ENCODE results near the gene G0S2. TPM values are rescaled to one million over a fixed set of nuclear protein-coding genes. Genes with fewer than 3 reads are reported as not detected.
A peak's percentile ranks its signal among the peaks of the same experiment; 100 is the strongest.

G0S2 gene
- total RNA-seq, 2 experiments from 2014 or later: 4.9 to 5.7 TPM

DNA sequence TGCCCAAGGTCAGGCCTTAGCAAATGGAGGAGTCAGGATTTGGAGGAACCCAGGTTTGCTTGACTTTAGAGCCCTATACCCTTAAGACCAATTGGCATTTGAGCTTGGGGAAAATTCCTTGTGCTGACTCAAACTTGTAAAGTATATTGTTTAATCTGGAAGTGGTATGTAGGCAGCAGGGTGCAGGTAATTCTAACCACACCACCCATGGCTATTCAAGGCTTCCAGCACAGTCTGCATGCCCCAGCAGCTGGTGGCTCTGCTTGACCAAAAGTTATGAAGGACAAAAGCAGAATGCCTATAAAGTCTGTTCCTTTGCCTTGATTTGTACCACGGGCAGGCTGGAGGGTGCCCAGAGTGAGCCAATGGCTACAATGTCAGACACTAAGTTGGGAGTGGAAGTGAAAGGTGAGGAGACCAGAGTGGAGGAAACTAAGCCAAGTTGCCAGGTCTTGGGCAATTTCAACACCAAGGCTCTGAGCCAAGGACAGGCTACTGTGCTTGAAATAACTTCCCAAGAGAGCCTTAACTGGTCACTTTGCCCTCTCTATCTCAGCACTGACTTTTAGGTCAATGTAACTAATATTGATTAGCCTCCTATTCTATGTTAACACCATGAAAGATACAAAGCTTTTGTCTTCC, 4.7 kb upstream of the G0S2 start:
- TF ChIP-seq, protein P1, sequence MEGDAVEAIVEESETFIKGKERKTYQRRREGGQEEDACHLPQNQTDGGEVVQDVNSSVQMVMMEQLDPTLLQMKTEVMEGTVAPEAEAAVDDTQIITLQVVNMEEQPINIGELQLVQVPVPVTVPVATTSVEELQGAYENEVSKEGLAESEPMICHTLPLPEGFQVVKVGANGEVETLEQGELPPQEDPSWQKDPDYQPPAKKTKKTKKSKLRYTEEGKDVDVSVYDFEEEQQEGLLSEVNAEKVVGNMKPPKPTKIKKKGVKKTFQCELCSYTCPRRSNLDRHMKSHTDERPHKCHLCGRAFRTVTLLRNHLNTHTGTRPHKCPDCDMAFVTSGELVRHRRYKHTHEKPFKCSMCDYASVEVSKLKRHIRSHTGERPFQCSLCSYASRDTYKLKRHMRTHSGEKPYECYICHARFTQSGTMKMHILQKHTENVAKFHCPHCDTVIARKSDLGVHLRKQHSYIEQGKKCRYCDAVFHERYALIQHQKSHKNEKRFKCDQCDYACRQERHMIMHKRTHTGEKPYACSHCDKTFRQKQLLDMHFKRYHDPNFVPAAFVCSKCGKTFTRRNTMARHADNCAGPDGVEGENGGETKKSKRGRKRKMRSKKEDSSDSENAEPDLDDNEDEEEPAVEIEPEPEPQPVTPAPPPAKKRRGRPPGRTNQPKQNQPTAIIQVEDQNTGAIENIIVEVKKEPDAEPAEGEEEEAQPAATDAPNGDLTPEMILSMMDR (IDR thresholded peaks at IDR 0.05): no peak
- no peaks in the 10 kb centered on the region for H3K9me3 Mint-ChIP-seq
- ATAC-seq (no peak), DNase-seq (no peak)
- H3K27ac Mint-ChIP-seq: no peak overlapping the region
- no peak overlapping the region for H3K4me3 Mint-ChIP-seq
- no peaks in the 10 kb centered on the region for H3K36me3 Mint-ChIP-seq (ENCODE audit: low read depth)
- H3K27me3 Mint-ChIP-seq: peaks cover 24% of the 10 kb centered on the region
- intact Hi-C loops (cut with micrococcal nuclease): loop anchor here (5.0 kb wide), 1 partner anchor 82 kb away; no protein-coding TSS in a partner anchor
- peaks cover 32% of the 10 kb centered on the region for H3K4me1 Mint-ChIP-seq (ENCODE audit: low read depth)
- CTCF ChIA-PET: interaction anchor here (1.0 to 1.2 kb wide), 2 partner anchors 11 to 22 kb away, joined by 3 to 4 read pairs; no protein-coding TSS in a partner anchor
- POLR2A ChIA-PET: interaction anchor here (1.4 kb wide), 1 partner anchor 13 kb away, joined by 3 read pairs; no protein-coding TSS in a partner anchor

DNA sequence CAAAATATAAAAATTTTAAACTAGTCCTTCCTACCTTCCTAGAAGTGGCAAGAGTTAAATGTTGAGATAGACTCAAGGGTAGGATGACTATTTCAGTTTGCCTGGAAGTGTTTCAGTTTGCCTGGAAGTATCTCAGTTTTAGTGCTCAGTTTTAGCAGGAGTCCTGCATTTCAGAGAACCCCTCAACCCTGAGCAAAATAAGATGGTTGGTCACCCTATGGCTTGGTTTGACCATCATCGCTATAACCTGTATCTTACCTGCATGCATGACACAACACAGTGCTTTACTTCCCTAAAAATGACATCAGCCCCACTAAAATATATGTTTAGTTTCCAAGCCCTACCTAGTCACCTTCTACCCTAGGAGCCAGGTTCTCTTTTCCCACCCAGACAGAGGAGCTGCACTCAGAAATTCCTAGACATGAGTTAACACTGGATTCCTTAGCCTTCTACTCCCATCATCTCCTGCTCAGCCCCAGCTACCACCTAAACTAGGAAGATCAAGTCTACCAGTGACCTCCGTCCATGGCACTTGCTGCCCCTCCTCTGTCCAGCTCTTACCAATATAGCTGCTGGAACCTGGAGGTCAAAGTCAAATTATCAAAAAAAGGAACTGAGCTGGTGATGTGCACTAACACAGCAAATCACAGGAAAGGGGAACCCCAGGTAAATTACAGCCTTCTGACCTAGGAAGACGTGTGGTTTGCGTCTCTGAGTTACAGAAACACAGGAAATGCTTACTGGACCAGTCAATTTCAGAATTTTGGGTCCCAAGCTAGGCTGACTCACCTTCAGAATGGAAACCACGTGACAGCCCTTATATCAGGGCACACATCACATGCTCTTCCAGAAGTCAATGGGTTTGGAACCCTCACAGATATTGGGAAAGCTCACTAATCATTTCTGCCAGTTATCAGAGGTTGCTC, 2.2 kb upstream of the G0S2 start:
- ChIA-PET CTCF (interaction anchor here (0.6 to 2.4 kb wide), 10 partner anchors 9 to 150 kb away, joined by 3 to 12 read pairs (median 4); no protein-coding TSS in a partner anchor), POLR2A (interaction anchor here (1.2 to 3.1 kb wide), 2 partner anchors 56 to 75 kb away, joined by 3 to 8 read pairs; no protein-coding TSS in a partner anchor)
- DNase-seq (peak; percentile 73), ATAC-seq (peak; percentile 83)
- intact Hi-C loops (cut with micrococcal nuclease): loop anchor here (5.0 kb wide), 1 partner anchor 79 kb away; no protein-coding TSS in a partner anchor
- no peaks in the 10 kb centered on the region for H3K9me3 Mint-ChIP-seq
- H3K36me3 Mint-ChIP-seq (ENCODE audit: low read depth): peaks cover 2% of the 10 kb centered on the region
- H3K4me1 Mint-ChIP-seq (ENCODE audit: low read depth): peaks cover 37% of the 10 kb centered on the region
- TF ChIP-seq, protein P1 (IDR thresholded peaks at IDR 0.05): no peak
- no peak overlapping the region for H3K4me3 Mint-ChIP-seq
- peak overlapping the region; percentile 73 for H3K27ac Mint-ChIP-seq
- peaks cover 43% of the 10 kb centered on the region for H3K27me3 Mint-ChIP-seq

DNA sequence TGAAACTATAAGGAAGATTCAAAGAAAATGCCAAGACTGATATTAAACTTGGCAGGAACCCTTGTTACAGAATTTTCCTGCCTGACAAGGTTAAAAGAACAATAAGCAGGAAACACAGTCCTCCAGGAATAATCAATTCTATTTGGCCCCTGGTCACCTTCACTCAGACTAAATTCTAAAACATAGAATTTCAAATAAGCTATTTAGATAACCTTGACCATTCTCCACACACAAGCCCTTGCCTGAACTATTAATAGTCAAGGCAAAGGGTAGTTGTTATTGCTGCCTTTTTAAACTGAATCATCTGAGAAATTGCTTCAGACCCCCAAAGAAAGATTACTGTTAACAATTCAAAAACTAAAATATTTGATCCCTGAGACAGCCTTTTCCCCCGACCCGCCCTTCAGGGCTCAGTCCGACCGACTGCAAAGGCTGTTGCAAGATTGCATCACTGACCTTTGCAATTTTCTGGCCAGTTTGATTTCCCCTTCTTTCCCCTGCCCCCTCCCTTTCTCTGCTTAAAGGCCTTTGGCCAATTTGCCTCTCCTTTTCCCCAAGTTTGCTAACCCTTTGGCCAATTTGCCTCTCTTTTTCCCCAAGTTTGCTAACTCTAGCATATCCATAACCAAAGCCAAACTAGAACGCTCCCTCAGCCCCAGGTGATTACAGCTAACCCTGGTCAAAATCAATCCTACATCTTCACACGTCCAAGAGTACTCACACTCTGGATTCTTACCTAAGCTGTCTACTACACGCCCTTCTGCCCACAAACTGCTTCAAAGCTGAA, 1.4 kb upstream of the G0S2 start:
- H3K27me3 Mint-ChIP-seq: peaks cover 49% of the 10 kb centered on the region
- H3K4me1 Mint-ChIP-seq (ENCODE audit: low read depth): peaks cover 37% of the 10 kb centered on the region
- peaks cover 2% of the 10 kb centered on the region for H3K36me3 Mint-ChIP-seq (ENCODE audit: low read depth)
- intact Hi-C loops (cut with micrococcal nuclease): loop anchor here (5.0 kb wide), 1 partner anchor 78 kb away; no protein-coding TSS in a partner anchor
- H3K27ac Mint-ChIP-seq: peak overlapping the region; percentile 37
- TF ChIP-seq, protein P1 (IDR thresholded peaks at IDR 0.05): no peak
- no peaks in the 10 kb centered on the region for H3K9me3 Mint-ChIP-seq
- CTCF ChIA-PET: interaction anchor here (0.6 to 2.4 kb wide), 10 partner anchors 9 to 149 kb away, joined by 3 to 12 read pairs (median 3); no protein-coding TSS in a partner anchor
- DNase-seq (peak; percentile 12), ATAC-seq (no peak)
- peak overlapping the region; percentile 69 for H3K4me3 Mint-ChIP-seq
- POLR2A ChIA-PET: interaction anchor here (1.1 to 3.1 kb wide), 4 partner anchors 55 to 87 kb away, joined by 3 to 8 read pairs (median 3); no protein-coding TSS in a partner anchor

DNA sequence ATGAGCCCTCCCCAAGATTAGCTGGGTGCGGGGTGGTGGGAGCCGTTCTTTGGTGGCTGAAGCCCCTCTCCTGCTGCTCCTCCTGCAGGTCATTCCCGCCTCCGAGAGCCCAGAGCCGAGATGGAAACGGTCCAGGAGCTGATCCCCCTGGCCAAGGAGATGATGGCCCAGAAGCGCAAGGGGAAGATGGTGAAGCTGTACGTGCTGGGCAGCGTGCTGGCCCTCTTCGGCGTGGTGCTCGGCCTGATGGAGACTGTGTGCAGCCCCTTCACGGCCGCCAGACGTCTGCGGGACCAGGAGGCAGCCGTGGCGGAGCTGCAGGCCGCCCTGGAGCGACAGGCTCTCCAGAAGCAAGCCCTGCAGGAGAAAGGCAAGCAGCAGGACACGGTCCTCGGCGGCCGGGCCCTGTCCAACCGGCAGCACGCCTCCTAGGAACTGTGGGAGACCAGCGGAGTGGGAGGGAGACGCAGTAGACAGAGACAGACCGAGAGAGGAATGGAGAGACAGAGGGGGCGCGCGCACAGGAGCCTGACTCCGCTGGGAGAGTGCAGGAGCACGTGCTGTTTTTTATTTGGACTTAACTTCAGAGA, 448 bp downstream of the G0S2 start:
- Mint-ChIP-seq H3K9me3 (no peaks in the 10 kb centered on the region), H3K27me3 (peaks cover 55% of the 10 kb centered on the region), H3K27ac (no peak overlapping the region), H3K36me3 (ENCODE audit: low read depth) (peaks cover 2% of the 10 kb centered on the region), H3K4me3 (peak overlapping the region; percentile 69), H3K4me1 (ENCODE audit: low read depth) (peaks cover 37% of the 10 kb centered on the region)
- CTCF ChIA-PET: interaction anchor here (1.4 to 2.3 kb wide), 4 partner anchors 9 to 106 kb away, joined by 3 to 8 read pairs (median 4); no protein-coding TSS in a partner anchor
- intact Hi-C loops (cut with micrococcal nuclease): no loop called here
- no peak for ATAC-seq
- peak; percentile 11 for DNase-seq
- POLR2A ChIA-PET: interaction anchor here (0.5 to 3.1 kb wide), 6 partner anchors 11 to 95 kb away, joined by 3 to 8 read pairs (median 3); partner anchors contain the start of genes LAMB3 and TRAF3IP3
- TF ChIP-seq, protein P1 (IDR thresholded peaks at IDR 0.05): no peak
